B cell (primary cell): ENCODE data around the gene DAD1. TPM values are rescaled to one million over a fixed set of nuclear protein-coding genes. Genes with fewer than 3 reads are reported as not detected.

ENCODE experiments used
- ATAC-seq: fragments of 200-7000 bp; cut with Tn5 transposase; one replicate; pipeline ENCODE4 v1.10.0; 2021; ENCODE audit warnings: low read depth, mild to moderate bottlenecking, moderate number of reproducible peaks, moderate library complexity
- CTCF ChIA-PET: fragments of 350-600 bp; sonication (Branson Sonifier 250); formaldehyde crosslinking; loops from one replicate; lab custom pipeline; 2021; ENCODE audit warnings: antibody characterized with exemption, inconsistent platforms; lab: Charles Lee
- POLR2A ChIA-PET: fragments of 350-600 bp; sonication (Branson Sonifier 250); formaldehyde crosslinking; loops from one replicate; lab custom pipeline; 2021; ENCODE audit warnings: antibody characterized with exemption; lab: Charles Lee
- DNase-seq: peaks from one replicate; pipeline ENCODE4 v3.0.0; 2013
- H2AFZ ChIP-seq: 2 replicates; pipeline ENCODE4 v1.6.1; 2012; ENCODE audit warnings: mild to moderate bottlenecking, low read depth, low read length; ENCODE audit not compliant: insufficient read depth, poor library complexity, severe bottlenecking
- H3K27ac ChIP-seq, 2 donors: 1 replicate in 1 of 2; 2 replicates in 1 of 2; pipeline ENCODE4 v1.5.1; 2012 to 2013; ENCODE audit warnings: low read length in 2 of 2, mild to moderate bottlenecking in 2 of 2, moderate library complexity in 1 of 2
- H3K27me3 ChIP-seq, 4 experiments: fragments of 200-600 bp in 1 of 4; sonication (generic) in 1 of 4; replicated peaks in 1 of 4; 1 replicate in 2 of 4; 2 replicates in 2 of 4; pipeline versions ENCODE4 v1.6.1 to v1.7.0; 2013 to 2016; ENCODE audit warnings: low read length in 3 of 4, mild to moderate bottlenecking in 2 of 4, mixed read lengths in 1 of 4, moderate library complexity in 1 of 4; ENCODE audit not compliant: insufficient read depth in 4 of 4, control insufficient read depth in 3 of 4; ENCODE audit errors: control extremely low read depth in 1 of 4
- H3K36me3 ChIP-seq, 2 experiments: replicated peaks in 1 of 2; 1 replicate in 1 of 2; 2 replicates in 1 of 2; pipeline versions ENCODE4 v1.6.1 to v1.7.1; 2013; ENCODE audit warnings: low read length in 1 of 2; ENCODE audit not compliant: insufficient read depth in 2 of 2, control insufficient read depth in 1 of 2; ENCODE audit errors: control extremely low read depth in 1 of 2, extremely low read depth in 1 of 2
- H3K4me1 ChIP-seq, 2 donors: fragments of 200-600 bp in 1 of 2; sonication (generic) in 1 of 2; 1 replicate in 1 of 2; 2 replicates in 1 of 2; pipeline versions ENCODE4 v1.5.1 to v1.6.1; 2013 to 2017; ENCODE audit warnings: low read length in 2 of 2; ENCODE audit not compliant: control insufficient read depth in 2 of 2, insufficient read depth in 2 of 2
- H3K4me2 ChIP-seq: replicated peaks from 2 replicates; pipeline ENCODE3; 2012; ENCODE audit warnings: mild to moderate bottlenecking, low read depth, low read length; ENCODE audit not compliant: poor library complexity, severe bottlenecking
- H3K4me3 ChIP-seq, 5 experiments: fragments of 200-600 bp in 1 of 5; sonication (generic) in 1 of 5; 1 replicate in 3 of 5; 2 replicates in 2 of 5; pipeline versions ENCODE4 v1.5.1 to v1.7.0; 2011 to 2016; ENCODE audit warnings: low read length in 4 of 5, mild to moderate bottlenecking in 4 of 5, low read depth in 2 of 5, control low read depth in 1 of 5, moderate library complexity in 1 of 5; ENCODE audit not compliant: insufficient read depth in 1 of 5; ENCODE audit errors: control extremely low read depth in 1 of 5, extremely low read depth in 1 of 5
- H3K79me2 ChIP-seq: fragments of 200-600 bp; sonication (generic); one replicate; pipeline ENCODE4 v1.6.0; 2016; ENCODE audit warnings: low read length; ENCODE audit not compliant: control insufficient read depth, insufficient read depth
- H3K9ac ChIP-seq: fragments of 200-600 bp; sonication (generic); 2 replicates; pipeline ENCODE4 v1.6.1; 2017; ENCODE audit warnings: mild to moderate bottlenecking, low read length, moderate library complexity
- H3K9me3 ChIP-seq, 3 donors: one replicate each; pipeline versions ENCODE4 v1.6.1 to v1.7.1; 2013; ENCODE audit warnings: low read length in 2 of 3; ENCODE audit not compliant: control insufficient read depth in 2 of 3, insufficient read depth in 1 of 3; ENCODE audit errors: control extremely low read depth in 1 of 3
- H4K20me1 ChIP-seq: 2 replicates; pipeline ENCODE4 v1.6.0; 2012; ENCODE audit warnings: mild to moderate bottlenecking, low read length; ENCODE audit not compliant: insufficient read depth, control insufficient read depth, poor library complexity, severe bottlenecking
- H3K27ac Mint-ChIP-seq: one replicate; pipeline ENCODE4 v1.8.0; 2021; ENCODE audit warnings: mixed read lengths
- H3K27me3 Mint-ChIP-seq: one replicate; pipeline ENCODE4 v1.8.0; 2021; ENCODE audit warnings: mixed read lengths
- H3K4me1 Mint-ChIP-seq: one replicate; pipeline ENCODE4 v1.8.0; 2021; ENCODE audit warnings: mixed read lengths
- H3K4me3 Mint-ChIP-seq: one replicate; pipeline ENCODE4 v1.8.0; 2021; ENCODE audit warnings: mixed read lengths
- H3K9me3 Mint-ChIP-seq: one replicate; pipeline ENCODE4 v1.8.0; 2022; ENCODE audit warnings: mixed read lengths; ENCODE audit not compliant: insufficient read depth
- EZH2 ChIP-seq: IDR thresholded peaks from 2 replicates; pipeline ENCODE4 v1.6.1; 2012; ENCODE audit warnings: borderline replicate concordance, low read depth, mild to moderate bottlenecking, moderate library complexity, low read length; ENCODE audit not compliant: insufficient read depth, poor library complexity, severe bottlenecking
- WGBS: methylation state at CpG from one replicate; pipeline ENCODE4 v1.1.5; 2013; ENCODE audit warnings: missing lambda C conversion rate; ENCODE audit not compliant: insufficient coverage; 5-methylcytosine and 5-hydroxymethylcytosine counted together
- intact Hi-C: fragments of 100-400 bp; cut with micrococcal nuclease; formaldehyde crosslinking; loops from one replicate; pipeline ENCODE4 v1.10.0; 2022
- polyA plus RNA-seq: library from polyadenylated mRNA; depleted of rRNA; stranded (reverse); fragments of >200 nt; gene quantifications from 2 replicates; pipeline ENCODE4 v1.2.3, GENCODE V29; 2012
- total RNA-seq, 2 donors: library from RNA; stranded (reverse); fragments of 120-200 nt in 1 of 2; gene quantifications; 1 replicate in 1 of 2; 2 replicates in 1 of 2; pipeline versions ENCODE4 v1.2.3 to v1.2.4, GENCODE V29; 2013 to 2022
- TF ChIP-seq, protein P1 (sequence below): fragments of 200-600 bp; IDR thresholded peaks from one replicate; pipeline ENCODE4 v1.8.0; 2022; ENCODE audit warnings: antibody characterized with exemption, mild to moderate bottlenecking

The DAD1 gene
- total and polyA plus RNA-seq, 2 donors (not counting 1 experiment from before 2014, with no cell fraction given) = 77.4 to 114 TPM

DNA sequence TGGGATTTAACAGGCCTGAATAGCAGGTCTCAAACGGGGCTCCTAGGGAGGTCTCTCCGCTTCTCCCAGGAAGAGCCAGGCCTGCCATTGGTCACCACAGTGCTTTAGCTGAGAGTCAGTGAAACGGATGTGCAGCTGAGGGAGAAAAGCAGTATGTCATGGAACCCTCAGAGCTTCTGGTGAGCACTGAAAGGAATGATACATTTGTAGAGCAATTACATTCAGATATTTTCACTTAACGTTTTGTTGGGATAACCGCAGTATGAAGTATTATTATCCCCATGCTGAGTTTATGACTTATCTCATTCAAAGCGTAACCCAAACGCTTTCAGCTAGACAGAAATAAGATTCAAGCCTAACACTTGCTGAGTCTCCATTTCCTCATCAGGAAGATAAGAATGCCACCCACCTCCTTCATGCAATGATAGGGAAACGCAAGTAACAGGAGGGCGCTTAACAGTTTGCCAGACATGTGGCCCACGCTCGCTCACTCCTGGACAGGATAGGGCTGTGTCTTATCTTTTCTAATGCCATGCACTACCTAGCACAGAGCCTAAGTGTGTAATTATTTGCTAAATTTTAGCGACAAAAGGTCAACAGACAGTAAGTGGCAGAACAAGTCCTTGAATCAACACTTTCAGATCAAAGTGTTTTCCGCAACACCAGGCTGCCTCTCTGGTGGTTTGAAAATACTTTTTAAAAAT, 28.2 kb downstream of the DAD1 start:
- H3K36me3 ChIP-seq = peaks cover 0 to 11% of the 10 kb centered on the region in 2 experiments
- DNase-seq = no peak
- peak overlapping the region; percentile 76 to 78 for H3K27ac ChIP-seq
- ATAC-seq = no peak
- peak overlapping the region; percentile 93 for H3K27ac Mint-ChIP-seq
- peaks cover 84 to 92% of the 10 kb centered on the region in 2 donors for H3K4me1 ChIP-seq
- H3K4me1 Mint-ChIP-seq = peaks cover 85% of the 10 kb centered on the region
- peaks cover 30% of the 10 kb centered on the region for H3K79me2 ChIP-seq
- no peaks in the 10 kb centered on the region for H3K9me3 Mint-ChIP-seq
- peak overlapping the region; percentile 56 for H2AFZ ChIP-seq
- POLR2A ChIA-PET = interaction anchor here (0.9 to 2.6 kb wide), 2 partner anchors 9 to 326 kb away, joined by 4 to 12 read pairs; no protein-coding TSS in a partner anchor
- 76% methylated on average over 10 of the region's 13 CpGs for WGBS
- H3K4me3 ChIP-seq = no peak overlapping the region
- peaks cover 3% of the 10 kb centered on the region for H3K27me3 Mint-ChIP-seq
- CTCF ChIA-PET = interaction anchor here (0.6 to 15.3 kb wide), 14 partner anchors 9 to 426 kb away, joined by 3 to 354 read pairs (median 4); no protein-coding TSS in a partner anchor
- TF ChIP-seq, protein P1, sequence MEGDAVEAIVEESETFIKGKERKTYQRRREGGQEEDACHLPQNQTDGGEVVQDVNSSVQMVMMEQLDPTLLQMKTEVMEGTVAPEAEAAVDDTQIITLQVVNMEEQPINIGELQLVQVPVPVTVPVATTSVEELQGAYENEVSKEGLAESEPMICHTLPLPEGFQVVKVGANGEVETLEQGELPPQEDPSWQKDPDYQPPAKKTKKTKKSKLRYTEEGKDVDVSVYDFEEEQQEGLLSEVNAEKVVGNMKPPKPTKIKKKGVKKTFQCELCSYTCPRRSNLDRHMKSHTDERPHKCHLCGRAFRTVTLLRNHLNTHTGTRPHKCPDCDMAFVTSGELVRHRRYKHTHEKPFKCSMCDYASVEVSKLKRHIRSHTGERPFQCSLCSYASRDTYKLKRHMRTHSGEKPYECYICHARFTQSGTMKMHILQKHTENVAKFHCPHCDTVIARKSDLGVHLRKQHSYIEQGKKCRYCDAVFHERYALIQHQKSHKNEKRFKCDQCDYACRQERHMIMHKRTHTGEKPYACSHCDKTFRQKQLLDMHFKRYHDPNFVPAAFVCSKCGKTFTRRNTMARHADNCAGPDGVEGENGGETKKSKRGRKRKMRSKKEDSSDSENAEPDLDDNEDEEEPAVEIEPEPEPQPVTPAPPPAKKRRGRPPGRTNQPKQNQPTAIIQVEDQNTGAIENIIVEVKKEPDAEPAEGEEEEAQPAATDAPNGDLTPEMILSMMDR = no peak
- H3K4me3 Mint-ChIP-seq = peak overlapping the region; percentile 50
- intact Hi-C loops = loop anchor here (1.0 kb wide), 1 partner anchor 9 kb away; no protein-coding TSS in a partner anchor
- H3K4me2 ChIP-seq = peak overlapping the region; percentile 13
- H3K9ac ChIP-seq = no peak overlapping the region
- no peaks in the 10 kb centered on the region for H3K9me3 ChIP-seq
- H4K20me1 ChIP-seq = no peaks in the 10 kb centered on the region
- H3K27me3 ChIP-seq = no peaks in the 10 kb centered on the region

DNA sequence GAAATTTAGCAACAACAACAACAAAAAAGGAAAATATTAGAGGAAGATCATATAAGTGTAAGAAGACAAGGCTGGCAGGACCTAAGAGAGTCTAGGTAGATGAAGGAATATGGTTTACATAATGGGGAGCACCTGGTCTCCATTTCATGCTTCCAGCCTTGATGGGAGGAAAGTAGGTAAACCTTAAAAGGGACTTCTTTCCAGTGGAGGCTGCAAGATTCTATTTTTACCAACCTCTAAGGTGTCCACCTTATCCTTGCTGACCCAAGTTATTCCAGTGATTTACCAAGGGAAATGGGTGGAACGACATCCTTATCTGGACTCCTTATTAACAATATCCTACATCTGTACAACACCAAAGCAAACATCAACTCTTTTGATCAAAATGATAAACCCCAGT, 30.0 kb downstream of the DAD1 start:
- no peak for TF ChIP-seq EZH2
- TF ChIP-seq, protein P1 = no peak
- Histone ChIP-seq H3K9ac (no peak overlapping the region), H3K36me3 (peaks cover 0 to 6% of the 10 kb centered on the region in 2 experiments), H3K79me2 (peaks cover 14% of the 10 kb centered on the region), H3K27ac (peak overlapping the region in 1 of 2 donors; percentile 100), H3K27me3 (no peaks in the 10 kb centered on the region), H3K9me3 (no peaks in the 10 kb centered on the region), H3K4me1 (peaks cover 81 to 91% of the 10 kb centered on the region in 2 donors), H4K20me1 (no peaks in the 10 kb centered on the region), H3K4me2 (peak overlapping the region; percentile 86), H2AFZ (no peak overlapping the region), H3K4me3 (no peak overlapping the region)
- no peak for DNase-seq
- Mint-ChIP-seq H3K27me3 (peaks cover 3% of the 10 kb centered on the region), H3K9me3 (no peaks in the 10 kb centered on the region), H3K27ac (peak overlapping the region; percentile 97), H3K4me1 (peaks cover 83% of the 10 kb centered on the region), H3K4me3 (no peak overlapping the region)
- CTCF ChIA-PET = interaction anchor here (1.0 to 15.3 kb wide), 4 partner anchors 8 to 167 kb away, joined by 4 to 354 read pairs (median 84); no protein-coding TSS in a partner anchor
- POLR2A ChIA-PET = interaction anchor here (1.6 kb wide), 1 partner anchor 11 kb away, joined by 4 read pairs; no protein-coding TSS in a partner anchor
- intact Hi-C loops = loop anchor here (5.0 kb wide), 2 partner anchors 37 to 498 kb away; partner anchors contain the start of gene CDH24
- no peak for ATAC-seq
- 100% methylated on average over 1 of the region's 1 CpG for WGBS
